ENCODE measurements around the gene SLC36A2. TPM values are rescaled to one million over a fixed set of nuclear protein-coding genes. Genes with fewer than 3 reads are reported as not detected.

SLC36A2 gene
- total and polyA plus RNA-seq, 2 donors (not counting 1 experiment from before 2014, with no cell fraction given) = not detected

- TF ChIP-seq EZH2 (IDR thresholded peaks at IDR 0.05; ENCODE audit: borderline replicate concordance, insufficient read depth, low read depth, low read length, poor library complexity, severe bottlenecking) = no peak
- TF ChIP-seq, protein P1, sequence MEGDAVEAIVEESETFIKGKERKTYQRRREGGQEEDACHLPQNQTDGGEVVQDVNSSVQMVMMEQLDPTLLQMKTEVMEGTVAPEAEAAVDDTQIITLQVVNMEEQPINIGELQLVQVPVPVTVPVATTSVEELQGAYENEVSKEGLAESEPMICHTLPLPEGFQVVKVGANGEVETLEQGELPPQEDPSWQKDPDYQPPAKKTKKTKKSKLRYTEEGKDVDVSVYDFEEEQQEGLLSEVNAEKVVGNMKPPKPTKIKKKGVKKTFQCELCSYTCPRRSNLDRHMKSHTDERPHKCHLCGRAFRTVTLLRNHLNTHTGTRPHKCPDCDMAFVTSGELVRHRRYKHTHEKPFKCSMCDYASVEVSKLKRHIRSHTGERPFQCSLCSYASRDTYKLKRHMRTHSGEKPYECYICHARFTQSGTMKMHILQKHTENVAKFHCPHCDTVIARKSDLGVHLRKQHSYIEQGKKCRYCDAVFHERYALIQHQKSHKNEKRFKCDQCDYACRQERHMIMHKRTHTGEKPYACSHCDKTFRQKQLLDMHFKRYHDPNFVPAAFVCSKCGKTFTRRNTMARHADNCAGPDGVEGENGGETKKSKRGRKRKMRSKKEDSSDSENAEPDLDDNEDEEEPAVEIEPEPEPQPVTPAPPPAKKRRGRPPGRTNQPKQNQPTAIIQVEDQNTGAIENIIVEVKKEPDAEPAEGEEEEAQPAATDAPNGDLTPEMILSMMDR (IDR thresholded peaks at IDR 0.05) = no peak
- CTCF ChIA-PET = interaction anchor here (1.0 to 3.7 kb wide), 9 partner anchors 44 to 755 kb away, joined by 3 to 28 read pairs (median 4); no protein-coding TSS in a partner anchor
- no peaks in the 10 kb centered on the region for H3K36me3 ChIP-seq (replicated peaks in 1 of 2; ENCODE audit: control extremely low read depth in 1 of 2, control insufficient read depth in 1 of 2, extremely low read depth in 1 of 2, insufficient read depth in 2 of 2, low read length in 1 of 2)
- ATAC-seq (ENCODE audit: low read depth) = no peak
- Mint-ChIP-seq H3K27me3 (no peaks in the 10 kb centered on the region), H3K27ac (no peak overlapping the region), H3K4me3 (no peak overlapping the region), H3K9me3 (ENCODE audit: insufficient read depth) (no peaks in the 10 kb centered on the region), H3K4me1 (peaks cover 10% of the 10 kb centered on the region)
- peaks cover 0 to 3% (median 1%) of the 10 kb centered on the region in 4 experiments for H3K27me3 ChIP-seq (replicated peaks in 1 of 4; ENCODE audit: control extremely low read depth in 1 of 4, control insufficient read depth in 3 of 4, insufficient read depth in 4 of 4, low read length in 3 of 4)
- H3K4me1 ChIP-seq (ENCODE audit: control insufficient read depth in 2 of 2, insufficient read depth in 2 of 2, low read length in 2 of 2) = peaks cover 9 to 16% of the 10 kb centered on the region in 2 donors
- no peak overlapping the region for H2AFZ ChIP-seq (ENCODE audit: insufficient read depth, low read depth, low read length, poor library complexity, severe bottlenecking)
- no peak overlapping the region for H3K4me3 ChIP-seq (ENCODE audit: control extremely low read depth in 1 of 5, extremely low read depth in 1 of 5, insufficient read depth in 1 of 5, low read depth in 2 of 5, low read length in 4 of 5)
- H3K4me2 ChIP-seq (replicated peaks; ENCODE audit: low read depth, low read length, poor library complexity, severe bottlenecking) = no peak overlapping the region
- H3K9me3 ChIP-seq (ENCODE audit: control extremely low read depth in 1 of 3, control insufficient read depth in 2 of 3, insufficient read depth in 1 of 3, low read length in 2 of 3) = no peaks in the 10 kb centered on the region
- intact Hi-C loops (cut with micrococcal nuclease) = loop anchor here (10.0 kb wide), 1 partner anchor 513 kb away; no protein-coding TSS in a partner anchor
- no peaks in the 10 kb centered on the region for H3K79me2 ChIP-seq (ENCODE audit: control insufficient read depth, insufficient read depth, low read length)
- POLR2A ChIA-PET = no interaction called here
- H3K27ac ChIP-seq (ENCODE audit: low read length in 2 of 2) = no peak overlapping the region
- H4K20me1 ChIP-seq (ENCODE audit: control insufficient read depth, insufficient read depth, low read length, poor library complexity, severe bottlenecking) = no peaks in the 10 kb centered on the region
- no CpG with 5 or more reads among the region's 2 CpGs for WGBS (ENCODE audit: insufficient coverage)
- H3K9ac ChIP-seq (ENCODE audit: low read length) = no peak overlapping the region
- DNase-seq = no peak
Measured at GRCh38 chr5:151317871-151318270, 29.5 kb downstream of the SLC36A2 start.

- DNase-seq (peak; percentile 65), ATAC-seq (ENCODE audit: low read depth) (peak; percentile 76)
- no peak for TF ChIP-seq EZH2 (IDR thresholded peaks at IDR 0.05; ENCODE audit: borderline replicate concordance, insufficient read depth, low read depth, low read length, poor library complexity, severe bottlenecking)
- TF ChIP-seq, protein P1 (IDR thresholded peaks at IDR 0.05) = peak; percentile 95
- Histone ChIP-seq H3K4me2 (replicated peaks; ENCODE audit: low read depth, low read length, poor library complexity, severe bottlenecking) (no peak overlapping the region), H3K9me3 (ENCODE audit: control extremely low read depth in 1 of 3, control insufficient read depth in 2 of 3, insufficient read depth in 1 of 3, low read length in 2 of 3) (peaks cover under 1 to 8% (median 4%) of the 10 kb centered on the region in 3 donors), H4K20me1 (ENCODE audit: control insufficient read depth, insufficient read depth, low read length, poor library complexity, severe bottlenecking) (no peaks in the 10 kb centered on the region), H3K36me3 (replicated peaks in 1 of 2; ENCODE audit: control extremely low read depth in 1 of 2, control insufficient read depth in 1 of 2, extremely low read depth in 1 of 2, insufficient read depth in 2 of 2, low read length in 1 of 2) (no peaks in the 10 kb centered on the region), H3K27me3 (replicated peaks in 1 of 4; ENCODE audit: control extremely low read depth in 1 of 4, control insufficient read depth in 3 of 4, insufficient read depth in 4 of 4, low read length in 3 of 4) (no peaks in the 10 kb centered on the region), H2AFZ (ENCODE audit: insufficient read depth, low read depth, low read length, poor library complexity, severe bottlenecking) (no peak overlapping the region), H3K9ac (ENCODE audit: low read length) (no peak overlapping the region), H3K27ac (ENCODE audit: low read length in 2 of 2) (no peak overlapping the region), H3K4me3 (ENCODE audit: control extremely low read depth in 1 of 5, extremely low read depth in 1 of 5, insufficient read depth in 1 of 5, low read depth in 2 of 5, low read length in 4 of 5) (no peak overlapping the region), H3K4me1 (ENCODE audit: control insufficient read depth in 2 of 2, insufficient read depth in 2 of 2, low read length in 2 of 2) (peaks cover 9 to 16% of the 10 kb centered on the region in 2 donors), H3K79me2 (ENCODE audit: control insufficient read depth, insufficient read depth, low read length) (no peaks in the 10 kb centered on the region)
- intact Hi-C loops (cut with micrococcal nuclease) = loop anchor here (10.0 kb wide), 1 partner anchor 511 kb away; no protein-coding TSS in a partner anchor
- Mint-ChIP-seq H3K27ac (no peak overlapping the region), H3K4me1 (peaks cover 10% of the 10 kb centered on the region), H3K9me3 (ENCODE audit: insufficient read depth) (peaks cover 3% of the 10 kb centered on the region), H3K27me3 (no peaks in the 10 kb centered on the region), H3K4me3 (no peak overlapping the region)
- POLR2A ChIA-PET = interaction anchor here (0.6 to 0.8 kb wide), 2 partner anchors 190 to 334 kb away, joined by 4 to 18 read pairs; no protein-coding TSS in a partner anchor
- CTCF ChIA-PET = interaction anchor here (0.6 to 3.7 kb wide), 41 partner anchors 9 to 756 kb away, joined by 3 to 28 read pairs (median 4); partner anchors contain the start of genes CCDC69, GM2A and SLC36A1
- 42% methylated on average over 3 of the region's 8 CpGs for WGBS (ENCODE audit: insufficient coverage)
Measured at GRCh38 chr5:151315998-151316597, 31.3 kb downstream of the SLC36A2 start.

Data from B cell (primary cell).